ENCODE results near the gene GPR146. TPM values are rescaled to one million over a fixed set of nuclear protein-coding genes. Genes with fewer than 3 reads are reported as not detected.

GPR146 gene
- 3.5 and 5.1 TPM in 2 replicates for total RNA-seq

- Histone ChIP-seq H2AFZ (ENCODE audit: low read length) (peak within 1 kb of the TSS; percentile 83), H3K79me2 (ENCODE audit: insufficient read depth, low read length) (peaks cover 2% of the 10 kb centered on the region), H3K27ac (ENCODE audit: low read depth, low read length) (peak within 1 kb of the TSS; percentile 53), H4K20me1 (ENCODE audit: insufficient read depth, low read length) (peaks cover 17% of the 10 kb centered on the region), H3K4me2 (ENCODE audit: insufficient read depth, low read length) (peak within 1 kb of the TSS; percentile 90), H3K4me3 (ENCODE audit: insufficient read depth, low read length) (peak within 1 kb of the TSS; percentile 79), H3K27me3 (ENCODE audit: insufficient read depth, low read length) (no peaks in the 10 kb centered on the region), H3K4me1 (ENCODE audit: insufficient read depth, low read length) (peaks cover 12% of the 10 kb centered on the region), H3K36me3 (ENCODE audit: insufficient read depth, low read length) (no peaks in the 10 kb centered on the region), H3K9me3 (ENCODE audit: low read depth, low read length) (no peaks in the 10 kb centered on the region)
- peak; percentile 100 for DNase-seq (ENCODE audit: insufficient read length, low spot score, missing footprints)
- TF ChIP-seq, protein P1, sequence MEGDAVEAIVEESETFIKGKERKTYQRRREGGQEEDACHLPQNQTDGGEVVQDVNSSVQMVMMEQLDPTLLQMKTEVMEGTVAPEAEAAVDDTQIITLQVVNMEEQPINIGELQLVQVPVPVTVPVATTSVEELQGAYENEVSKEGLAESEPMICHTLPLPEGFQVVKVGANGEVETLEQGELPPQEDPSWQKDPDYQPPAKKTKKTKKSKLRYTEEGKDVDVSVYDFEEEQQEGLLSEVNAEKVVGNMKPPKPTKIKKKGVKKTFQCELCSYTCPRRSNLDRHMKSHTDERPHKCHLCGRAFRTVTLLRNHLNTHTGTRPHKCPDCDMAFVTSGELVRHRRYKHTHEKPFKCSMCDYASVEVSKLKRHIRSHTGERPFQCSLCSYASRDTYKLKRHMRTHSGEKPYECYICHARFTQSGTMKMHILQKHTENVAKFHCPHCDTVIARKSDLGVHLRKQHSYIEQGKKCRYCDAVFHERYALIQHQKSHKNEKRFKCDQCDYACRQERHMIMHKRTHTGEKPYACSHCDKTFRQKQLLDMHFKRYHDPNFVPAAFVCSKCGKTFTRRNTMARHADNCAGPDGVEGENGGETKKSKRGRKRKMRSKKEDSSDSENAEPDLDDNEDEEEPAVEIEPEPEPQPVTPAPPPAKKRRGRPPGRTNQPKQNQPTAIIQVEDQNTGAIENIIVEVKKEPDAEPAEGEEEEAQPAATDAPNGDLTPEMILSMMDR (IDR thresholded peaks at IDR 0.05; ENCODE audit: extremely low read depth, low read depth, low read length): peak; percentile 57
Observed at GRCh38 chr7:1044189-1045068, at the start of gene GPR146. Gene GPR146, plus strand, starts transcription at chr7:1044546. Its CDS starts 12,970 bp downstream, at chr7:1057516.

DNA sequence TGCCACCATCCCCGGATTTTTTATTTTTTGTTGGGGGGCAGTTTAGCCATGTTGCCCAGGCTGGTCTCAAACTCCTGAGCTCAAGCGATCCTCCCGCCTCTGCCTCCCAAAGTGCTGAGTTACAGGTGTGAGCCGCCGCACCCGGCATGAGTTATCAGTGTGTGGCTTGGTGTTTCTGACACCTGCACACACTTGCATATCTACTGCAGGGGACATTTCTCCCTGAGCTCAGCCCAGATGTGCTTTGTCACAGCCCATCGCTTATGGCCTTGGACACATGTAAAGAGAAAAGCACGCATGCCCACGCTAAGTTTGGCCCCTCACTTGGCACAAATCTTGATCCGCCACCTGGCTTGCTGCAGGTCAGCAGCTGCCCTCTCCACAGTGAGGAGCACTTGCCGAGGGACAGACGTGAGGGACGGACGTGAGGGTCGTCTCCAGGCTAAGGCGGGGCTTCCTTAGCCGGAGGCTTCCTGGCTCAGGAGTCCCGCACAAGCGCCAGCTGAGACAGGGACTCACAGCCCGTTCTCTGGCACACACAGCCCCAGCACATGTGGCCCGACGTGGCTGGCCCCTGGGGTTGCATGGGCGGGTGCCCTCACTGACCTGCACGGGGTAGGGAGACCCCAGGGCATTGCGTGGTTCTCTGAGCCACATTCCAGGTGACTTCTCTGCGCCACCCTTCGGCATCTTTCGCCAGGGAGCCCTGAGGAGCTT lies 49.6 kb upstream of the GPR146 start:
- TF ChIP-seq, protein P1 (IDR thresholded peaks at IDR 0.05; ENCODE audit: extremely low read depth, low read depth, low read length): no peak
- Histone ChIP-seq H3K4me3 (ENCODE audit: insufficient read depth, low read length) (no peak overlapping the region), H3K4me2 (ENCODE audit: insufficient read depth, low read length) (no peak overlapping the region), H3K27ac (ENCODE audit: low read depth, low read length) (no peak overlapping the region), H3K4me1 (ENCODE audit: insufficient read depth, low read length) (no peaks in the 10 kb centered on the region), H3K9me3 (ENCODE audit: low read depth, low read length) (no peaks in the 10 kb centered on the region), H3K27me3 (ENCODE audit: insufficient read depth, low read length) (peaks cover 7% of the 10 kb centered on the region), H4K20me1 (ENCODE audit: insufficient read depth, low read length) (peaks cover 11% of the 10 kb centered on the region), H3K36me3 (ENCODE audit: insufficient read depth, low read length) (peaks cover 16% of the 10 kb centered on the region), H2AFZ (ENCODE audit: low read length) (no peak overlapping the region), H3K79me2 (ENCODE audit: insufficient read depth, low read length) (no peaks in the 10 kb centered on the region)
- DNase-seq (ENCODE audit: insufficient read length, low spot score, missing footprints): no peak

DNA sequence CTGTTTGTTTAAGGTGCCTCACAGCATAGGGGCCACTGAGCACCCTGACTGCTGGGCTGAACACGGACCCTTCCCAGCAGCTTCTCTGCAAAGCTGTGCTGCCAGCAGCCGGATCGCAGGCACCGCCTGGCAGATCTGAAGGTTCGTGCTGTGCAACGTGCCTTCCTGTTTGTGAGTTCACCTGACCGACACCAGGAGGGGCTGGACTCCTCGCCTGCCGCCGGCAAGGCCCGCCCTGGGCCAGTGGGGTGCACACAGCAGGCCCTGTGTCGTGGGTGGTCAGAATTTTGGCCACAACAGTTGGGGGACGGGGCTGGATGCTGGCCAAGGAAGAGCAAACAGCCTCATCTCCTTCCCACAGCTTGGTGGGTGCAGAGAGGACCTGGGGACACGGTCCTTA lies 48.8 kb upstream of the GPR146 start:
- Histone ChIP-seq H3K4me1 (ENCODE audit: insufficient read depth, low read length) (no peaks in the 10 kb centered on the region), H3K4me3 (ENCODE audit: insufficient read depth, low read length) (no peak overlapping the region), H3K36me3 (ENCODE audit: insufficient read depth, low read length) (peaks cover 18% of the 10 kb centered on the region), H3K27ac (ENCODE audit: low read depth, low read length) (no peak overlapping the region), H3K4me2 (ENCODE audit: insufficient read depth, low read length) (no peak overlapping the region), H3K79me2 (ENCODE audit: insufficient read depth, low read length) (no peaks in the 10 kb centered on the region), H3K9me3 (ENCODE audit: low read depth, low read length) (no peaks in the 10 kb centered on the region), H3K27me3 (ENCODE audit: insufficient read depth, low read length) (peaks cover 7% of the 10 kb centered on the region), H4K20me1 (ENCODE audit: insufficient read depth, low read length) (peaks cover 11% of the 10 kb centered on the region), H2AFZ (ENCODE audit: low read length) (no peak overlapping the region)
- TF ChIP-seq, protein P1 (IDR thresholded peaks at IDR 0.05; ENCODE audit: extremely low read depth, low read depth, low read length): no peak
- no peak for DNase-seq (ENCODE audit: insufficient read length, low spot score, missing footprints)

Measured in osteoblast (primary cell).